CD4-positive, alpha-beta memory T cell (primary cell): Measurements from ENCODE around the gene CPZ. TPM values are rescaled to one million over a fixed set of nuclear protein-coding genes. Genes with fewer than 3 reads are reported as not detected.

ENCODE experiments used
- CTCF ChIA-PET: fragments of 350-600 bp; sonication (Branson Sonifier 250); formaldehyde crosslinking; loops from one replicate; lab custom pipeline; 2021; ENCODE audit warnings: inconsistent platforms; ENCODE audit not compliant: partially characterized antibody; lab: Charles Lee
- POLR2A ChIA-PET: fragments of 350-600 bp; sonication (Branson Sonifier 250); formaldehyde crosslinking; loops from one replicate; lab custom pipeline; 2021; ENCODE audit not compliant: partially characterized antibody; lab: Charles Lee
- DNase-seq, 5 donors: peaks; one replicate each; pipeline versions ENCODE4 v3.0.0 to v3.0.0-alpha.2; 2020 to 2022; ENCODE audit warnings: mixed read lengths in 1 of 5
- H3K27ac ChIP-seq: one replicate; pipeline ENCODE4 v1.7.0; 2013; ENCODE audit warnings: low read depth, low read length
- H3K27me3 ChIP-seq: 2 replicates; pipeline ENCODE4 v1.7.0; 2013; ENCODE audit warnings: mild to moderate bottlenecking, low read length, moderate library complexity; ENCODE audit not compliant: insufficient read depth
- H3K36me3 ChIP-seq: 2 replicates; pipeline ENCODE4 v1.7.0; 2013; ENCODE audit warnings: mild to moderate bottlenecking, low read length, moderate library complexity; ENCODE audit not compliant: insufficient read depth
- H3K4me1 ChIP-seq: 2 replicates; pipeline ENCODE4 v1.7.0; 2013; ENCODE audit warnings: mild to moderate bottlenecking, low read length, moderate library complexity; ENCODE audit not compliant: insufficient read depth
- H3K4me3 ChIP-seq, 2 donors: one replicate each; pipeline ENCODE4 v1.7.0; 2013; ENCODE audit warnings: low read length in 2 of 2, mild to moderate bottlenecking in 1 of 2
- H3K9me3 ChIP-seq, 2 donors: one replicate each; pipeline ENCODE4 v1.7.0; 2013; ENCODE audit warnings: low read length in 2 of 2, control low read depth in 1 of 2; ENCODE audit not compliant: control insufficient read depth in 1 of 2
- H3K27ac Mint-ChIP-seq, 7 donors: one replicate each; pipeline ENCODE4 v1.8.0; 2020 to 2021; ENCODE audit warnings: mixed read lengths in 7 of 7, mild to moderate bottlenecking in 6 of 7, inconsistent platforms in 3 of 7, moderate library complexity in 3 of 7
- H3K27me3 Mint-ChIP-seq, 2 donors: one replicate each; pipeline ENCODE4 v1.8.0; 2020 to 2021; ENCODE audit warnings: mixed read lengths in 2 of 2
- H3K36me3 Mint-ChIP-seq, 2 donors: one replicate each; pipeline ENCODE4 v1.8.0; 2020 to 2021; ENCODE audit warnings: mixed read lengths in 2 of 2, inconsistent platforms in 1 of 2, mild to moderate bottlenecking in 1 of 2
- H3K4me1 Mint-ChIP-seq, 4 donors: one replicate each; pipeline ENCODE4 v1.8.0; 2020 to 2021; ENCODE audit warnings: mixed read lengths in 4 of 4, mild to moderate bottlenecking in 1 of 4
- H3K4me3 Mint-ChIP-seq, 8 donors: one replicate each; pipeline ENCODE4 v1.8.0; 2020 to 2021; ENCODE audit warnings: mixed read lengths in 8 of 8, mild to moderate bottlenecking in 7 of 8, moderate library complexity in 6 of 8, inconsistent platforms in 3 of 8
- H3K9me3 Mint-ChIP-seq, 8 donors: one replicate each; pipeline ENCODE4 v1.8.0; 2020 to 2021; ENCODE audit warnings: mixed read lengths in 8 of 8, mild to moderate bottlenecking in 5 of 8, inconsistent platforms in 3 of 8, moderate library complexity in 1 of 8
- intact Hi-C: fragments of 100-400 bp; cut with micrococcal nuclease; formaldehyde crosslinking; loops from one replicate; pipeline ENCODE4 v1.15.1; 2023
- polyA plus RNA-seq, 2 donors: library from polyadenylated mRNA; unstranded; fragments of 300-500 nt; fragmentation: Illumina TruSeq; gene quantifications; one replicate each; pipeline ENCODE4 v1.2.3, GENCODE V29; 2021
- total RNA-seq, 2 experiments: library from RNA; stranded (reverse); gene quantifications; one replicate each; pipeline ENCODE4 v1.2.3, GENCODE V29; 2021

CPZ gene
- not detected for total RNA-seq
- not detected for polyA plus RNA-seq

GRCh38 chr4:8592366-8593263, at the start of gene CPZ:
TSS of gene CPZ (plus strand) at chr4:8592765. CDS start at chr4:8592834, 69 bp downstream.
- Histone ChIP-seq H3K4me1 (no peaks in the 10 kb centered on the region), H3K27me3 (no peaks in the 10 kb centered on the region), H3K27ac (no peak within 1 kb of the TSS), H3K9me3 (no peaks in the 10 kb centered on the region), H3K4me3 (no peak within 1 kb of the TSS), H3K36me3 (no peaks in the 10 kb centered on the region)
- Mint-ChIP-seq H3K9me3 (no peaks in the 10 kb centered on the region), H3K27me3 (peaks cover 17 to 22% of the 10 kb centered on the region in 2 donors), H3K4me1 (no peaks in the 10 kb centered on the region), H3K4me3 (no peak within 1 kb of the TSS), H3K27ac (no peak within 1 kb of the TSS), H3K36me3 (no peaks in the 10 kb centered on the region)
- ChIA-PET CTCF (no interaction called here), POLR2A (no interaction called here)
- intact Hi-C loops = no loop called here
- no peak for DNase-seq

GRCh38 chr4:8542776-8543525, 49.6 kb upstream of the CPZ start:
- H3K4me1 ChIP-seq = peaks cover 15% of the 10 kb centered on the region
- no peaks in the 10 kb centered on the region for H3K9me3 ChIP-seq
- H3K27ac Mint-ChIP-seq = no peak overlapping the region
- intact Hi-C loops = no loop called here
- H3K27ac ChIP-seq = no peak overlapping the region
- CTCF ChIA-PET = no interaction called here
- no peaks in the 10 kb centered on the region for H3K36me3 Mint-ChIP-seq
- no peak overlapping the region for H3K4me3 Mint-ChIP-seq
- H3K4me1 Mint-ChIP-seq = peaks cover 9 to 15% (median 10%) of the 10 kb centered on the region in 4 donors
- H3K36me3 ChIP-seq = no peaks in the 10 kb centered on the region
- no peaks in the 10 kb centered on the region for H3K9me3 Mint-ChIP-seq
- no peak overlapping the region for H3K4me3 ChIP-seq
- no peaks in the 10 kb centered on the region for H3K27me3 Mint-ChIP-seq
- POLR2A ChIA-PET = no interaction called here
- no peak for DNase-seq
- H3K27me3 ChIP-seq = no peaks in the 10 kb centered on the region

- no peak for DNase-seq
- CTCF ChIA-PET = no interaction called here
- H3K27ac ChIP-seq = no peak overlapping the region
- intact Hi-C loops = no loop called here
- POLR2A ChIA-PET = no interaction called here
- Mint-ChIP-seq H3K27ac (no peak overlapping the region), H3K4me3 (no peak overlapping the region), H3K27me3 (no peaks in the 10 kb centered on the region), H3K4me1 (peaks cover 9 to 14% (median 10%) of the 10 kb centered on the region in 4 donors), H3K9me3 (no peaks in the 10 kb centered on the region), H3K36me3 (no peaks in the 10 kb centered on the region)
- no peak overlapping the region for H3K4me3 ChIP-seq
- peaks cover 15% of the 10 kb centered on the region for H3K4me1 ChIP-seq
- H3K9me3 ChIP-seq = no peaks in the 10 kb centered on the region
- H3K36me3 ChIP-seq = no peaks in the 10 kb centered on the region
- no peaks in the 10 kb centered on the region for H3K27me3 ChIP-seq
These were observed 48.9 kb upstream of the CPZ start for GRCh38 chr4:8543623-8544022.

GRCh38 chr4:8544282-8544681, 48.3 kb upstream of the CPZ start:
- no peaks in the 10 kb centered on the region for H3K27me3 Mint-ChIP-seq
- ChIA-PET CTCF (no interaction called here), POLR2A (no interaction called here)
- no peak overlapping the region for H3K27ac Mint-ChIP-seq
- no peak overlapping the region for H3K4me3 Mint-ChIP-seq
- no peaks in the 10 kb centered on the region for H3K27me3 ChIP-seq
- peaks cover 9 to 10% (median 10%) of the 10 kb centered on the region in 4 donors for H3K4me1 Mint-ChIP-seq
- intact Hi-C loops = no loop called here
- no peak overlapping the region for H3K4me3 ChIP-seq
- no peaks in the 10 kb centered on the region for H3K9me3 Mint-ChIP-seq
- no peaks in the 10 kb centered on the region for H3K9me3 ChIP-seq
- peaks cover 13% of the 10 kb centered on the region for H3K4me1 ChIP-seq
- DNase-seq = no peak
- no peaks in the 10 kb centered on the region for H3K36me3 Mint-ChIP-seq
- no peak overlapping the region for H3K27ac ChIP-seq
- no peaks in the 10 kb centered on the region for H3K36me3 ChIP-seq

- H3K4me1 Mint-ChIP-seq = peaks cover 4 to 6% (median 4%) of the 10 kb centered on the region in 4 donors
- H3K36me3 ChIP-seq = no peaks in the 10 kb centered on the region
These were observed 47.7 kb upstream of the CPZ start for GRCh38 chr4:8544741-8545438.

GRCh38 chr4:8545439-8545765, 47.2 kb upstream of the CPZ start:
- Mint-ChIP-seq H3K4me1 (peaks cover 0 to 2% (median 0%) of the 10 kb centered on the region in 4 donors), H3K36me3 (no peaks in the 10 kb centered on the region), H3K27me3 (no peaks in the 10 kb centered on the region), H3K4me3 (no peak overlapping the region), H3K27ac (no peak overlapping the region), H3K9me3 (no peaks in the 10 kb centered on the region)
- no peak for DNase-seq
- no peaks in the 10 kb centered on the region for H3K9me3 ChIP-seq
- no peak overlapping the region for H3K27ac ChIP-seq
- no peaks in the 10 kb centered on the region for H3K27me3 ChIP-seq
- H3K4me1 ChIP-seq = peaks cover 1% of the 10 kb centered on the region
- H3K4me3 ChIP-seq = no peak overlapping the region
- ChIA-PET POLR2A (no interaction called here), CTCF (no interaction called here)
- H3K36me3 ChIP-seq = no peaks in the 10 kb centered on the region
- intact Hi-C loops = no loop called here

More at GRCh38 chr4:8544741-8545438, 47.7 kb upstream of the CPZ start:
- Histone ChIP-seq H3K27ac (no peak overlapping the region), H3K4me1 (peaks cover 7% of the 10 kb centered on the region), H3K27me3 (no peaks in the 10 kb centered on the region), H3K4me3 (no peak overlapping the region), H3K9me3 (no peaks in the 10 kb centered on the region)
- intact Hi-C loops = no loop called here
- no peaks in the 10 kb centered on the region for H3K36me3 Mint-ChIP-seq
- ChIA-PET CTCF (no interaction called here), POLR2A (no interaction called here)
- no peaks in the 10 kb centered on the region for H3K9me3 Mint-ChIP-seq
- no peak overlapping the region for H3K4me3 Mint-ChIP-seq
- DNase-seq = no peak
- H3K27me3 Mint-ChIP-seq = no peaks in the 10 kb centered on the region
- no peak overlapping the region for H3K27ac Mint-ChIP-seq

- no peak overlapping the region for H3K4me3 ChIP-seq
- H3K36me3 Mint-ChIP-seq = no peaks in the 10 kb centered on the region
- peaks cover 0 to 2% (median 0%) of the 10 kb centered on the region in 4 donors for H3K4me1 Mint-ChIP-seq
- no peaks in the 10 kb centered on the region for H3K36me3 ChIP-seq
- no peak for DNase-seq
- POLR2A ChIA-PET = no interaction called here
- no peaks in the 10 kb centered on the region for H3K9me3 Mint-ChIP-seq
- no peaks in the 10 kb centered on the region for H3K9me3 ChIP-seq
- no peak overlapping the region for H3K4me3 Mint-ChIP-seq
- CTCF ChIA-PET = interaction anchor here (0.8 kb wide), 1 partner anchor 14 kb away, joined by 3 read pairs; no protein-coding TSS in a partner anchor
- H3K27ac ChIP-seq = no peak overlapping the region
- H3K27me3 Mint-ChIP-seq = no peaks in the 10 kb centered on the region
- H3K27me3 ChIP-seq = no peaks in the 10 kb centered on the region
- no peaks in the 10 kb centered on the region for H3K4me1 ChIP-seq
- intact Hi-C loops = no loop called here
- no peak overlapping the region for H3K27ac Mint-ChIP-seq
These were observed 45.8 kb upstream of the CPZ start for GRCh38 chr4:8546766-8547107.
